Measurements from ENCODE around the gene TTC28.
"Not testable (repeated sequence)": the region's sequence is repeated elsewhere in the genome, so short reads cannot be mapped to it uniquely, and the experiment has no call there.

Gene TTC28

DNA sequence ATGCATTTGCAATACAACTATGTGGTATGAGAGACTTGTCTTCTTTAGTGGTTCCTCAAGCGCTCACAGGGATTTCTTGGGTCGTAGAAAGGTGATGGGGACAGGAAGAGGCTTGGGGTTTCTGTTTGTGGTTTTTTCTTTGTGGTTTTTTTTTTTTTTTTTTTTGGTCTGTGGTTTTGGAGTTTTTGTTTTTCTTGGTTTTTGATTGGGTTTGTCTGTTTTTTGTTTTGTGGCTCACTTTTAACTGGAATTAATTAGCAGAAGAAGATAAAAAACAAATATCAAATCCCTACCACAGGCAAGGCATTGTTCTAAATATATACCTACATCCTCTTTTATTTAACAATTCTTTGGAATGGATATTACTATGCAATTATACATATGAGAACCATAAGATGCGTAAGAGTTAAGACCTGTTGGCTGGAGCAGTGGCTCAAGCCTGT is 5.5 kb downstream of the TTC28 start:
- DNase-seq: peak; percentile 56 to 57

DNA sequence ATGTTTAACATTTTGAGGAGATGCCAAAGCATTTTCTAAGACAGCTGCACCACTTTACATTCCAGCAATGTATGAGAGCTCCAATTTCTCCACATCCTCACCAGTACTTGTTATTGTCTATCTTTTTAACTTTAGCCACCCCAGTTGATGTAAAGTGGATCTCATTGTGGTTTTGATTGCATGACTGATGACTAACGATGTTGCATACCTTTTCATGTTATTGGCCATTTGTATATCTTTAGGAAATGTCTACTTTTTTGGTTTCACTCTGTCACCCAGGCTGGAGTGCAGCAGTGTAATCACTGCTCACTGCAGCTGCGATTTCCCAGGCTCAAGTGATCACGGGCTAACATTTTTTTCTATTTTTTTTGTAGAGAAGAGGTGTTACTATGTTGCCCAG is 8.9 kb downstream of the TTC28 start:
- DNase-seq: peak in 1 of 2 donors; percentile 49

DNA sequence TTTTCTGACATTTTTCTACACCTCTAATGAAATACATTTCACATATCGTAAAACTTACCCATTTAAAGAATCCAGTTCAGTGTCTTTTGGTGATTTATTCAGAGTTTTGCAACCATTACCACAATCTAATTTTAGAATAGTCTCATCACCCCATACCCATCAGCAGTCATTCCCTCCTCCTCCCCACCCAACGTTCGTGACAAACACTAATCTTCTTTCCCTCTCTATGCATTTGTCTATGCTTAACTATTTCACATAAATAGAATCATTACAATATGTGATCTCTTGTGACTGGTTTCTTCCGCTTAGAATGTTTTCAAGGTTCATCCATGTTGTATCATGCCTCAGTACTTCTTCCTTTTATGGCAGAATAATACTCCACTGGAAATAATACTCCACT is 9.5 kb downstream of the TTC28 start:
- peak; percentile 58 to 89 for DNase-seq

DNA sequence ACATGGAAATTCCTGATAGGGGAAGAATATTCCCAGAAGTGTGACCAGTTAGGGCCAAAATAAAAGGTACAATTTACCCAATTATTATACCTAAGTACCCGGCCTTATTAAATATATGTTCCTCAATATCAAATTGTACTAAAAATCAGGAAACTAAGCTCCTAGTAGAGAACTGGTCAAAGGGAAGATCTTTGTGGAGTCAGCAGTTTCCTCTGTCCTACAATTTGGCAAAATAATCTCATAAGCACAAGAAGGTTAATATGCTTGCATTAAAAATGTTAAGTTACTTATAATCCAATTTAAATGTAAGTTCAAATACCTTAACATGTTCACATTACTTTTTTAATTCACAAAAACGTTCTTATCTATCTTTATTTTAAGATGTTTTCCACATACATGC is 10.3 kb downstream of the TTC28 start:
- DNase-seq: no peak

DNA sequence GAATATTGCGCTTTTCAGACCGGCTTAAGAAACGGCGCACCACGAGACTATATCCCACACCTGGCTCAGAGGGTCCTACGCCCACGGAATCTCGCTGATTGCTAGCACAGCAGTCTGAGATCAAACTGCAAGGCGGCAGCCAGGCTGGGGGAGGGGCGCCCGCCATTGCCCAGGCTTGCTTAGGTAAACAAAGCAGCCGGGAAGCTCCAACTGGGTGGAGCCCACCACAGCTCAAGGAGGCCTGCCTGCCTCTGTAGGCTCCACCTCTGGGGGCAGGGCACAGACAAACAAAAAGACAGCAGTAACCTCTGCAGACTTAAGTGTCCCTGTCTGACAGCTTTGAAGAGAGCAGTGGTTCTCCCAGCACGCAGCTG is 16.1 kb downstream of the TTC28 start:
- DNase-seq: not testable (repeated sequence)

DNA sequence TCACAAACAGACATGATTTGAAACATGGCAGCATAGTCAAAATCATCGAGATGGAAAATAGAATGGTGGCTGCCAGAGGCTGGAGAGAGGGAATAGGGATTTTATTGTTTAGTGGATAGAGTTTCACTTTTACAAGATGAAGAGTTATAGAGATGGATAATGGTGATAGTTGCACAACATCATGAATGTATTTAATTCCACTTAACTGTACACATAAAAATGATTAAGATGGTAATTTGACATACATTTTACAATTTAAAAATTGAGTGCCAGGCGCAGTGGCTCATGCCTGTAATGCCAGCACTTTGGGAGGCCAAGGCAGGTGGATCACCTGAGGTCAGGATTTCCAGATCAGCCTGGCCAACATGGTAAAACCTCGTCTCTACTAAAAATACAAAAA is 21.2 kb downstream of the TTC28 start:
- no peak for DNase-seq

DNA sequence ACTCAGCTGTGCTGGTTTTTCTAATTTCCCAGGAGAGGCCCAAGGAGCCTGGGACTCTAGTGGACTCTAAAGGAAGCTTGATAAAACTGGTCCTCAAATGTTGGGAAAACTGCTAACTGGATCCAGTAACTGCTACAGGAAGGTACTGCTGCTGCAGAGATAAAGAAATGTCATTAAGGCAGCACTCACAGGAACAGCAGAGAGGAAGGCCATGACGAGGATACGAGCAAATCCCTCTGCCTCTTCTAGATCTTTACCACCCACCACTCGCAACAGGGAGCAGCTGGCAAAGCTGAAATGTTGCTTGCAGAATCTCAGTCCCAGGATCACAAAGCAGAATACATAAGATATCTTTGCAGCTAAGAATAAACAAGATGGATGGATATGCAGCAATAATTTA is 23.5 kb downstream of the TTC28 start:
- DNase-seq: no peak

DNA sequence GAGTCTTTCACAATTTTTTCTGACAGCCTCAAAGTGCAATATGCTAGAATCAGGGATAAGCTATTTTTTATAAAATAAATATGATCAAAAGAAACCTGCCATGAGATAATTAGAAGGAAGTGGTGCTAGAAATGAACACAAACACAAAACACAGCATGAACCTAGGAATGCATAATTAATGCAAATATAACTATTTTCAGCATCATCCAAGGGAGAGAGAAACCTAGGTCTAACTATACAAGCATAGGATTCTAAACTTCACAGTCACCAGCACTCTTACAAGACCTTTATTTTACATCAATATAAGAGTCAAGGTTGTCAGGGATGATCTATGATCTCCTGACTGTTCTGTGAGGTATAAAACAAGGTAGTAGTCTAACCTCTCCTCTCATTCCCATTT is 29.2 kb downstream of the TTC28 start:
- DNase-seq: no peak

DNA sequence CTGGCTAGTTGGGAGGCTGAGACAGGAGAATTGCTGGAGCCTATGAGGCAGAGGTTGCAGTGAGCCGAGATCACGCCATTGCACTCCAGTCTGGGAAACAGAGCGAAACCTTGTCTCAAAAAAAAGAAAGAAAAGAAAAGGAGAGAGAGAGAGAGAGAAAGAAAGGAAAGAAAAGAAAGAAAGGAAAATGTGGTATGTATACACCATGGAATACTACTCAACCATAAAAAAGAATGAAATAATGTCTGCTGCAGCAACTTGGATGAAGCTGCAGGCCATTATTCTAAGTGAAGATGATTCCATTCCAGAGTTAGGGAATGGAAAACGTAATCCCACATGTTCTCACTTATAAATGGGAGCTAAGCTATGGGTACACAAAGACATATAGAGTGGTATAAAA is 30.8 kb downstream of the TTC28 start:
- DNase-seq: no peak

DNA sequence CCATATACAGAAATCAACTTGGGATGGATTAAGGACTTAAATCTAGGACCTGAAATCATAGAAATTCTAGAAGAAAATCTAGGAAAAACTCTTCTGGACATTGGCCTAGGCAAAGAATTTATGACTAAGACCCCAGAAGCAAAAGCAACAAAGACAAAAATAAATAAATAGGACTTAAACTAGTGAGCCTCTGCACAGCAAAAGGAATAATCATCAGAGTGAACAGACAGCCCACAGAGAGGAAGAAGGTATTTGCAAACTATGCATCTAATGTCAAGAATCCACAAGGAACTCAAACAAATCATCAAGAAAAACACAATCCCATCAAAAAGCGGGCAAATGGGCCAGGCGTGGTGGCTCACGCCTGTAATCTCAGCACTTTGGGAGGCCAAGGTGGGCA is 32.4 kb downstream of the TTC28 start:
- no peak for DNase-seq

DNA sequence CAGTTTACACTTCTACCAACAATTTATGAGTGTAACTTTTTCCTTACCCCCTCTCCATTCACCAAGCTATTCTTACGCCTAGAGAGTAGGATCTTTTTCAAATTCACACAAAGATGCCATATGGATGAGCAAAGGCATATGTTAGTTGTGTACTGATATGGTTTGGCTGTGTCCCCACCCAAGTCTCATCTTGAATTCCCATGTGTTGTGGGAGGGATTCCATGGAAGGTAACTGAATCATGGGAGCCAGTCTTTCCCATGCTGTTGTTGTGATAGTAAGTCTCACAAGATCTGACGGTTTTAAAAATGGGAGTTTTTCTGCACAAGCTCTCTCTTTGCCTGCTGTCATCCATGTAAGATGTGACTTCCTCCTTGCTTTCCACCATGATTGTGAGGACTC is 40.3 kb downstream of the TTC28 start:
- DNase-seq: no peak

DNA sequence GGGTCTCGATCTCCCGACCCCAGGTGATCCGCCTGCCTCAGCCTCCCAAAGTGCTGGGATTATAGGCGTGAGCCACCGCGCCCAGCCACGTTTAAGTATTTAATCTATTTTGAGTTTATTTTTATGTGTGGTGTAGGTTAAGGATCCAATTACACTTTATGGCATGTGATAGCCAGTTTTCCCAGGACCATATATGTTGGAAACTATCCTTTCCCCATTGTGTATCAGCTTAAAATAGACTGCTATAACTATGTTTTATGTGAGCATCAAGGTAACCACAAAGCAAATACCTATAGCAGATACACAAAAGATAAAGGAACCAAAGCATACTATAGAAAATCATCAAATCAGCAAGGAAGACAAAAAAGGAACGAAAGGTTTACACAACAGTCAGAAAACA is 42.4 kb downstream of the TTC28 start:
- DNase-seq: no peak

DNA sequence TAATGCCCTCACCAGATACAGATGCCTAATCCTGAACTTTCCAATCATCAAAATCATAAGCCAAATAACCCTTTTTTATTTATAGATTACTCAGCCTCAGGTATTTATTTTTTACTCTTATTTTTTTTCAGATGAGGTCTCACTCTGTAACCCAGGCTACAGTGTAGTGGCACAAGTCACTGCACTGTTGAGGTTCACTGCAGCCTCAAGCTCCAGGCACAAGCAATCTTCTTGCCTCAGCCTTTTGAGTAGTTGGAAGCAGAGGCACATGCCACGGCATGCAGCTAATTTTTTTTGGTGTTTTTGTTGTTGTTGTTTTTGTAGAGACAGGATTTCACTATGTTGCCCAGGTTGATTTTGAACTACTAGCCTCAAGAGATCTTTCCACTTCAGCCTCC is 49.5 kb downstream of the TTC28 start:
- no peak for DNase-seq

DNA sequence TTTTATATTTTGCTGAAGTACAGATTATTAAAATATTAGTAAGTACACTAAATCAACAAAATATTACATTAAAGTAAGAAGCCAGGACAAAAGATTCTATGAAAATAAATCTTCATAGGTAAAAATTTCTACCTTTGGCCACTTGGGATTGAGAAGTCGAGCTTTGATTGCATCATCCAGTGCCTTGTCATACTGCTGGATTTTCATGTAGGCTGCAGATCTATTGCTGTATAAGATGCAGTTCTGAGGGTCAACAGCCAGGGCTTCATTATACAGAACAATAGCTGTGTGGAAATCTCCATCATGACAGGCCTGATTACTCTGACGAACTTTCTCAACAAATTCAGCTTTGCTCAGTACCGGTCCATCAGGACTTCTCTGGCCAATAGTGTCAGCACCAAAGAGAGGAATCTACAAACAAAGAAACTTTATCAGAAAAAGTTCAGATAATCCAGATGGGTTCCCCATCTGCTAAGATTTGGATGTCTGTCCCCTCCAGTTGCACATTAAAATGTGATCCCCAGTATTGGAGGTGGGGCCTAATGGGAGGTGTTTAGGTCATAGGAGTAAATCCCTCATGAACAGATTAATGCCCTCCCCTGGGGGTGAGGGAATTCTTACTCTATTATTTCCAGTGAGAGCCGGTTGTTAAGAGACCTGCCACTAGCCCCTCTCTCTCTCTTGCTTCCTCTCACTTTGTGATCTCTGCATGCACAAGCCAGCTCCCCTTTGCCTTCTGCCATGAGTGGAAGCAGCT is 50.0 kb downstream of the TTC28 start:
- DNase-seq: no peak

DNA sequence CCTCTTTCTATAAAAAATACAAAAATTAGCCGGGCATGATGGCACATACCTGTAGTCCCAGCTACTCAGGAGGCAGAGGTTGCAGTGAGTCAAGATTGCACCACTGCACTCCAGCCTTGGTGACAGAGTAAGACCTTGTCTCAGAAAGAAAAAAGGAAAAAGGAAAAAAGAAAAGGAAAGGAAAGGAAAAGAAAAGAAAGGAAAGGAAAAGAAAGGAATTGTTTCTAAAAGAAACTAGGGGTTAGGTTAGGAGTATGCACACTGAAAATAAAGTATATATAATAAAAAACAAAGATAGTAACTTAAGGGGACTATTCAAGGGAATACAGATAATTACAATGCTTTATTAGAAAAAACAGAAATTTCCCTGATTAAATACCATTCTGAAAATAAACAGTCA is 50.9 kb downstream of the TTC28 start:
- DNase-seq: no peak

DNA sequence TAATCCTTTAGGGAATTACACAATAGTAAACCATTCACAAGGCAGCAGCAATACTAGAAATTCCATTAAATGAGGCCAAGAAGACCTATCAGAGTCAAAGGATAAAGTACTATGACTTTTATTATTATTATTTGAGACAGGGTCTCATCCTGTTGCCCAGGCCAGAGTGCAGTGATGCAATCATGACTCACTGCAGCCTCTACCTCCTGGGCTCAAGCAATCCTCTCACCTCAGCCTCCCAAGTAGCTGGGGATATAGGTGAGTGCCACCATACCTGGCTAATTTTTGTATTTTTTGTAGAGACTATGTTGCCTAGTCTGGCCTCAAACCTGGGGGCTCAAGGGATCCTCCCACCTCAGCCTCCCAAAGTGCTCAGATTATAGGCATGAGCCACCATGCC is 51.8 kb downstream of the TTC28 start:
- DNase-seq: no peak

DNA sequence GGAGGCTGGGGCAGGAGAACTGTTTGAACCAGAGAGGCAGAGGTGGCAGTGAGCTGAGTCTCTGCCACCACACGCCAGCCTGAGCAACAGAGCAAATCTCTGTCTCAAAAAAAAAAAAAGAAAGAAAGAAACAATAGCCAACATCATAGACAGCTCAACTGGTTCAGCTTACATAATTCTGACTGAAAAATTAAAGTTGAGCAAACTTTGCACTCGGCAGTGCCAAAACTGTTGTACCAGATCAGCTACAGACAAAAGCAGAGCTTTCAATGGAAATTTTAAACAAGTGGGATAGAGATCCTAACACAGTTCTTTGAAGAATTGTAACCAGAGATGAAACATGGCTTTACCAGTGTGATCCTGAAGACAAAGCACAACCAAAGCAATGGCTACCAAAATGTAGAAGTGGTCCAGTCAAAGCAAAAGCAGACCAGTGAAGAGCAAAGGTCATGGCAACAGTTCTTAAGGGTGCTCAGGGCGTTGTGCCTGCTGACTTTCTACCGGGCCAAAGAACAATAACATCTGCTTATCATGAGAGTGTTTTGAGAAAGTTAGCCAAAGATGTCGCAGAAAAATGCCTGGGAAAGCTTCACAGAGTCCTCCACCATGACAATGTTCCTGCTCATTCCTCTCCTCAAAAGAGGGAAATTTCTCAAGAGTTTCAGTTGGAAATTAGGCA is 59.3 kb downstream of the TTC28 start:
- no peak for DNase-seq

DNA sequence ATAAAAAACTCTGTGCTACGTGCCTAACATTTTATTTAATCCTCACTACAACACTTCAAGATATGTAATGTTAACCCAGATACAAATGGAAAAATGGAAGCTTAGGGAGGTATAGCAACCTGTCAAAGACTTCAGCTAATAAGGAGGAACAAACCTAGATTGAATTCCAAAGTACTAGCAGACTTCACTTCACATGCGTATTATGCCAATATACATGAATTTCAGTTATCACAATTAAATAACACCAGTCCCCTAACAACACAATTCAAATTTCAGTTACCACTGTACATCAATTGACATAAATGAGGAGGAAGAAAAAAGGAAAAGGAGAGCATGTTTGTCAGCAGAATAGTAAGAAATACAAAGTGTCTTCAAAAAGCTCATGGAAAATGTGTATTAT is 60.4 kb downstream of the TTC28 start:
- DNase-seq: no peak

DNA sequence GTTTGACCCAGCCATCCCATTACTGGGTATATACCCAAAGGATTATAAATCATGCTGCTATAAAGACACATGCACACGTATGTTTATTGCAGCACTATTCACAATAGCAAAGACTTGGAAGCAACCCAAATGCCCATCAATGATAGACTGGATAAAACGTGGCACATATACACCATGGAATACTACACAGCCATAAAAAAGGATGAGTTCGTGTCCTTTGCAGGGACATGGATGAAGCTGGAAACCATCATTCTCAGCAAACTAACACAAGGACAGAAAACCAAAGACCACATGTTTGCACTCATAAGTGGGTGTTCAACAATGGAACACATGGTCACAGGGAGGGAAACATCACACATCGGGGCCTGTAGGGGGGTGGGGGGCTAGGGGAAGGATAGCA is 64.2 kb downstream of the TTC28 start:
- DNase-seq: not testable (repeated sequence)

DNA sequence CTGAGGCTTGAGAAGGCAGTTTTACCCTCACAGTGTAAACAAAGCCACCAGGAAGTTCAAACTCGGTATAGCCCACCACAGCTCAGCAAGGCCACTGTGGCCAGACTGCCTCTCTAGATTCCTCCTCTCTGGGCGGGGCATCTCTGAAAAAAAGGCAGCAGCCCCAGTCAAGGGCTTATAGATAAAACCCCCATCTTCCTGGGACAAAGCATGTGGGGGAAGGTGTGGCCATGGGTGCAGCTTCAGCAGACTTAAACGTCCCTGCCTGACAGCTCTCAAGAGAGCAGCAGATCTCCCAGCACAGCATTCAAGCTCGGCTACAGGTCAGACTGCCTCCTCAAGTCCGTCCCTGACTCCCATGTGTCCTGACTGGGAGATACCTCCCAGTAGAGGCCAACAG is 69.7 kb downstream of the TTC28 start:
- no peak for DNase-seq

DNA sequence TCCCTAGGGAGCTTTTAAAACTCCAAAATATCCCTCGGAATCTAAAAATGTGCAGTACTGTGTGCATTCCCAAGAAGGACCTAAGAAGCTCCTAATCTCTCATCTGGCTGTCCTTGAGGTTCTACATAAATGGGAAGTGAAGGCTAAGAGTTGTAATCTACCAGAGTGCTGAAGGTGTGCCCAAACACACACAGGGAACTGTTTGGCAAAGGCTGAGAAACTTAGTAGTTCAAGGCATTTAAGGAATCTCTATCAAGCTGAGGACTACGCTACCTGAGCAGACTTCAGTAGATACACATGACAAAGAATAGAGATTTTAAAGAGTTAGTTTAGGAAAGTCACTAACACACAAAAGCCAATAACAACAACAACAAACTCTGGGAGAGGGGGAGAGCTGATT is 71.1 kb downstream of the TTC28 start:
- no peak for DNase-seq

DNA sequence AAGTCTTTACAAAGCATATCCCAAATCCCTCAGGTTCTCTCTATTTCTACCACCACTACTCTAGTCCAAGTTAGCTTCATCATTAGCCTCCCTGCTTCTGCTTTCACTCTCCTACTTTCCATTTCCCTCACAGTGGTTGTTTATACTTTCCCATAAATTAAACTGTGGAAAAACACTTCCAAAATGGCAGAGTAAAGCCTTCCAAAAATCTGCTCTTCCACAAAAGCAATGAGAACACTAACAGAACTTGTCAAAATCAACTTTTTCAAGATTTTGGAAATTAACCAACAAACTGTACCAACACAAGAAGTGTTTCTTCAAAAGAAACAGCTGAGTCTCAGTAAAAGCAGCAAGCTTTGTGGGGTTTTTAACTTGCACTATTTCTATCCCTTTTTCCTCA is 71.8 kb downstream of the TTC28 start:
- no peak for DNase-seq

DNA sequence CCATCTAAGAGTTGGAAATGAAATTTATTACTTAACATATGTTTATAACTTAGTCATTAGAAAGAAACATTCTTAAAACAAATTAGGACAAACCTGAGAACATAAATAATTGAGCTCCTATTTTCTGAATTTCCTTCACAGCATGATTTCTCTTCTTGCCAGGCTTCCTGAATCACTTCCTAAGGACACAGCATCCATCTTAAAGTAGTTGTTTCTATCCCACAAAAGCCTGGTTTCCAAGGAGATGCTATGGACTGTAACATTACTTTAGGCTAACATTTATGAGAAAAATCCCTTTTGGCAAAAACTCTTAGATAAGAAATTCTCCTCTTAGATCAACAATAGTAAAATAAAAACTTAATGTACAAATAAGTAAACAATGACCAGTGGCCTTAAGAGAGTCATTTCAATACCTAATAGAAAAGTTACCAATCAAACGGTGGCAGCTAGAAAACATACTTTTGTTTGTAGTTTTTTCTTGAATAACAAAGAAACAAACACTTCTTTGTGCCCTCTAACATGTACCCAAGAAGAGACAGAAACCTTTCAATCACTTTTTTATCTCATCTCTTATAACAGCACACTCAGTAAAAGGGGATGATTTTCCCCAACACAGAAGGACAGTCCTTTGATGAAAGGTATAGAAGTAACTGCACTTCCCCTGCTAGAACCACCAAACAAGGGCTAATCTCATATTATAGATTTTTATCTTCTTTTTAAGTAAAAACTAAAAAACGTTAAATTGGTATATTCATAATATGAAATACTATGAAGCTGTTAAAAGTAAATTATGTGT is 74.5 kb downstream of the TTC28 start:
- no peak for DNase-seq

DNA sequence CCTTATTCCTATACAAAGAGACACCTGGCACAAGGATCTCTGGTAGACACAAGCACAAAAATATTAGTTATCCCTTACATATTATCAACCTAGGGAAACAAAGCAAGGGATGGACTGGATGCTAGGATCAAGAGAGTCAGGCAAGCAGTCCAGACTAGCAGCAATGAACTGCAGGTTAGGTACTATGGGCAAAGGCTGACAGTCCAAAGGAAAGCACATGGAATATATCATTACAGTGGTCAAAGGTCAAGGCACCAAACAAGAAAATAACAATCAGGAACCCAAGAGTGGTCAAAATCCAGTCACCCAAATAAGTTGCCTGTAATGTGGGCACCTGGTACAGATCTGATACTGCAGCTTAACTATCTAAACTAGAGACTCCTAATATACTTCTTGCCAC is 77.7 kb downstream of the TTC28 start:
- no peak for DNase-seq

Data from inflammatory macrophage treated with lipopolysaccharide for 1 hour (primary cell).